Activated effector memory CD4-positive, alpha-beta T cell treated with Interleukin-2 at 50 U/mL for 16 hours (primary cell): Measurements from ENCODE around the gene MRPS30.
"Not testable (repeated sequence)": the region's sequence is repeated elsewhere in the genome, so short reads cannot be mapped to it uniquely, and the experiment has no call there.

Experiments used
- DNase-seq: peaks from one replicate; pipeline ENCODE4 v3.0.0-alpha.2; 2020

Gene MRPS30

DNA sequence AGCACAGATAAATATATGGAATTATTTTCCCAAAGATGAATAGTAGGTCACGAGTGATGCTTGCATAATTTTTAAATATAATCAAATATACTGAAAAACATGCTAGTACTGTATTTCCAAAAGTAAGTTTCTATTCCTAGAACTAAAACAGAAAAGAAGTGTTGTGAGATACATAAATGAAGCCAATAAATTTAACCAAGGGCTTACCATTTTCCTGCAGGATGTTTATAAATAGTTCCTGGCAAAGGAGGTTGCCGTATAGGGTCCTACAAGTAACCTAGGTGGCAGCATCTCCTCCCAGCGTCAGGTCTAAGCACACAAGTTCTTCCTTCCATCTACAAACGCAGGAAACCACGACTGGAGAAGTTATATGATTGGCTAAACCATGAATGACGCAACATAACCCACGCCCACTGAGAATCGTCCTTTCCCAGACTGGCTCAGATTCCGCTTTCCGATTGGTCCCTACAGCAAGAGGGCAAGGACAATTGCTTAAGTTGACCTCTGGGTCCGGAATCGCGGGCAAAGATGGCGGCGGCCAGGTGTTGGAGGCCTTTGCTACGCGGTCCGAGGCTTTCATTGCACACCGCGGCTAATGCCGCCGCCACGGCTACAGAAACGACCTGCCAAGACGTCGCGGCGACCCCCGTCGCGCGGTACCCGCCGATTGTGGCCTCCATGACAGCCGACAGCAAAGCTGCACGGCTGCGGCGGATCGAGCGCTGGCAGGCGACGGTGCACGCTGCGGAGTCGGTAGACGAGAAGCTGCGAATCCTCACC lies at the start of gene MRPS30:
Gene MRPS30, plus strand, starts transcription at position 513 of the 780 bp plus-strand sequence. Its CDS starts 16 bp downstream, at position 529.
- DNase-seq: peak; percentile 82

DNA sequence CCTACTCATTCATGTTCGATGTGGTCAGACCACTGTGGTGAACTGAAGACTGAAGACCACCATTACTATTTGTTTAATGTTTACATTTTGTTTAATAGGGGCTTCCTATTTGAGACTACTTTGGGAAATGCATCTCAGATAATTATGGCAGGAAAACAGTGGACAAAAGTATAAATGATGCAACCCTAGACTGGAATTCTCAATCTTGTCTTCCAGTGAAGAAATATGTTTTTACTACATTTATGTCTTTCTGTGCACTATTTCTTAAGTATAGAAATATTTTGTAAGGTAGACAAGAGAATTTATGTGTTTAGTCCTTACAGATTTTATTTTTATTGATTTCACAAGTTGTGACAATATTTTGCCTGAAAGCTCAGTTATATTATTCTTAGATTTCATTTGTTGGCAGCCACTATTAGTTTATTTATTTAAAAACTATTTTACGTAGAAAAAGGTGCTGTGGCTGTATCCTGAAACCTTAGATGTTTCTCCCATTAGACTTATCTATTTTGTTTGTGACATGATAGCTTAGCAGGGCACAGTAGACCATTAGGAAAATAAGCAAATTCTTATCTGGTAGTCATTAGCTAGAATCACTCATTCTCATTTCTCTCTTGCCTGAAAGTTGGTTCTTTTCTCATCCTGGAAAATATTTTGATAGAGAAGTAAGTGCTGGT lies 39.4 kb upstream of the MRPS30 start:
- DNase-seq: no peak

DNA sequence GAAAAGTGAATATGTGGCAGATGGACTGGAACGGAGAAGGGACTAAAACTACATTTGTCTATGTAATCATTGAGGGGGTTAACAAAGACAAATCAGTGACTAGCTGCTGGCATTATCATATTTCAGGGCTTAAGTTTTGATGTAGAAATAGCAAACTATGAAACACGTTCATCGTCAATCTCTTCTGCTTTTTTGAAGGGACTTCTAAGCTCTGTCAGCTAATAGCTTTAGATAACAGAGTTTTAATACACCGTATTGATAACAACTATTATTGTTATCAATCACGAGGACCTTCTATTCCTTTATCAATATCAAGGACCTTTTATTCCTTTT lies 38.9 kb upstream of the MRPS30 start:
- DNase-seq: no peak

DNA sequence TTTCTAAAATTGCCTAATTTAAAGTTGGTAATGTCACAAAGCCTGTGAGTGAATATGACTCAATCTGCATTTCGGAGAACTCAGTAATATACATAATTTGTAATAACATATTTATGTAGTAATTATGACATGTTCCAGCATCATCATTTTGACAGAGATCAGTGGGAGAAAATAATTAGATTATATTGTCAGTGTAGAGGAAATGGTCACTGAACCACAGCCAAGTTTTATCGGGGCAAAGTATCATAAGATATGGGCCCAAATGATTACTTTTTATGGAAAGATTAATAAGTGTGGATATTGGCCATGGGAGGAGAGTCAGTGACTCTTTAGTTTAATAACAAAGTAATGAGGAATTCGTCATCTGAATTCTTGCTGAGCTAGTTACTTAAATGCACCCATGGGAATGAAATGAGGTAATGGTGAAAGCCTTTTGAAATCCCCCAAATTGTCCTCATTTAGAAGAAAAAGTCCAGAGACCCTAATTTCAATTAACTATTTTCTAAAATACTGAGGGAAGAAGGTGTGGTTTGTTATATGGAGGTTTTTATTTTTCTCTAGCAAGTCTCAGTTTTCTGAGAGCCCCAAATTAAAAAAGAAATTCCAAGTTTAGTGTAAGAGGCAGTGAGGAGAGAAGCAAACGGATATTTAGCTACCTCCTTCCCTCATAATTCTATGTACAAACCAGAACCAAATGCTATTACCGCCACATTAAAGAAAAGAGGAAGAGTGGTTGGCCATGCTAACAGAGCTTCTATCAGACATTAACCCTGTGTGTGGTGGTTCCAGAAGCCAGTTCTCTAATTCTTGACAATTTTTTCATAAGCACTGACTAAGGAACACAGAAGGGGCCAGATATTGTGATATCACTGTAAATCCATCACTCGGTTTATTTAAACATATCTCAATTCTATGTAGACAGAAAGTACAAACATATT lies 37.7 kb upstream of the MRPS30 start:
- DNase-seq: no peak

DNA sequence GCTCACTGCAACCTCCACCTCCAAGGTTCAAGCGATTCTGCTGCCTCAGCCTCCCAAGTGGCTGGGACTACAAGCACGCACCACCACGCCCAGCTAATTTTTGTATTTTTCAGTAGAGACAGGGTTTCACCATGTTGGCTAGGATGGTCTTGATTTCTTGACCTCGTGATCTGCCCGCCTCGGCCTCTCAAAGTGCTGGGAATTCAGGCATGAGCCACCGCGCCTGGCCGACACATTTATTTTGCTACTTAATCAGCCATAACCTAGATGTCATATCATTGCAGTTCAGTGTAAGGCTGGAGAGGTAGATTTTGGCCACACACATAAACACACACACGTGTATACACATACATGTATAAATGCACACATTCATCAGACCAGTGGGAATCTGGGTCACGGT lies 36.4 kb upstream of the MRPS30 start:
- DNase-seq: not testable (repeated sequence)

DNA sequence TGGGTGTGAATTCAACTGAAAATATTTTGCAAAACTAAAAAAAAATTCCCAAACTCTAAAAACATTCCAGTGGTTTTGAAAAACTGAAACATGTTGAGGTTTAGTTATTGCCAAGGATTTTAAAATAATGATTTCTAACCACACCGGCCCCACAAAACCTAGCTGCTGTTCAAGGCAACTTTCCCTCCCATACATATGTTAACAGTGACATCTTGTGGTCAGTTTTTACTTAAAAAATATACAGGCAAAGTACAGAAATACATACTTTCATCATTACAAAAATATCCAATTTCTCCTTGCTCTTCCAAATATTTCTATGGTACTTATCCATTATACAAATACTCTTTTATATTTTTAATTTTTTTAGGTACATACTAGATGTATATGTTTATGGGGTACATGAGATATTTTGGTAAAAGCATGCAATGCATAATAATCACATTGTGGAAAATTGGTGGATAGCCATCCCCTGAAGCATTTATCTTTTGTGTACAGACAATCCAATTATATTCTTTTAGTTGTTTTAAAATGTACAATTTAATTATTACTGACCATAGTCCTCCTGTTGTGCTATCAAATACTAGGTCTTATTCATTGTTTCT lies 34.4 kb upstream of the MRPS30 start:
- no peak for DNase-seq

DNA sequence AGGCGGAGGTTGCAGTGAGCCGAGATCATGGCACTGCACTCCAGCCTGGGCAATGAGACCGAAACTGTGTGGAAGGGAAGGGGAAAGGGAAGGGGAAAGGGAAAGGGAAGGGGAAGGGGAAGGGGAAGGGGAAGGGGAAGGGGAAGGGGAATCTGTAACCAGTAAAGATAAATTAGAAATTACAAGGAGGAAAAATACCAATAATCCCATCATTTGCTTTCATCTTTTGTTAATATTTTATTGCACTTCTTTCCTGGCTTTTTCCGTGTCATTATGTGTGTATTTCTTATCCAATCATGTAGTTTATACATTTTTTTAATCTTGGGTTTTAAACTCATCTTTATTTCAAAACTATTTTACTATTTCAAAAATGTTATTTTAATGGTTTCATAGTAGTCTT lies 29.6 kb upstream of the MRPS30 start:
- DNase-seq: no peak

DNA sequence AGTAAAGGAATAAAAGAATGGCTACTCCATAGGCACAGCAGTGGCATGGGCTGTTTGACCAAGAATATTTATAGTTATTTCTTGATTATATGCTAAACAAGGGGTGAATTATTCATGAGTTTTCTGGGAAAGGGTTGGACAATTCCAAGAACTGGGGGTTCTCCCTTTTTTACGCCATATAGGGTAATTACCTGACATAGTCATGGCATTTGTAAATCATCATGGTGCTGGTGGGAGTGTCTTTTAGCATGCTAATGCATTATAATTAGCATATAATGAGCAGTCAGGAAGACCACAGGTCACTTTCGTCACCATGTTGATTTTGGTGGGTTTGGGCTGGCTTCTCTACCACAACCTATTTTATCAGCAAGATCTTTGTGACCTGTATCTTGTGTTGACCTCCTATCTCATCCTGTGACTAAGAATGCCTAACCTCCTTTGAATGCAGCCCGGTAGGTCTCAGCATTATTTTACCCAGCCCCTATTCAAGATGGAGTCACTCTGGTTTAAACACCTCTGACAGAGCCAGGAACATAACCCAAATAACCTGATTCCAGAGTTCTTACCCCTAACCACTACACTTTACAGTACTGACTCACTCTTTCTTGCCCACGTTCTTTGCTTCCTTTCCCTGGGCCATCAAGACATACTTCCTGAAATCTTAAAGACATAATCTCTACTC lies 25.0 kb upstream of the MRPS30 start:
- no peak for DNase-seq

DNA sequence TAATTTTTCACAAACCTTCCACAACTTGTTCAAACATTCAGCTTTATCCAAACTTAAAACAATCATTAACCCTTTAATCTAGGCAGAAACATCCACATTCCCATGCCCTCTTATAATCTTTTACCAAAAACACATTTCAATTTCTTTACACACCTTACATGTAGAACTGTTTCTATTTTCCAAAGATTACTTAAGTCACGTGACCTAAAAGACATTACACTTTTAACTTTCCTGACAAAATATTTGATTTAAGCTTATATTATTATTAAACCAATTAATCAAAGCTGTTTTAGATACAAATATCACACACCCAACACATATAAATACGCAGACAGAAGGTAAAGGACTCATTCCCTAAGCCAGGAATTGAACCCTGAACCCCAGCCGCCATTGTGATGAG lies 21.0 kb upstream of the MRPS30 start:
- no peak for DNase-seq

DNA sequence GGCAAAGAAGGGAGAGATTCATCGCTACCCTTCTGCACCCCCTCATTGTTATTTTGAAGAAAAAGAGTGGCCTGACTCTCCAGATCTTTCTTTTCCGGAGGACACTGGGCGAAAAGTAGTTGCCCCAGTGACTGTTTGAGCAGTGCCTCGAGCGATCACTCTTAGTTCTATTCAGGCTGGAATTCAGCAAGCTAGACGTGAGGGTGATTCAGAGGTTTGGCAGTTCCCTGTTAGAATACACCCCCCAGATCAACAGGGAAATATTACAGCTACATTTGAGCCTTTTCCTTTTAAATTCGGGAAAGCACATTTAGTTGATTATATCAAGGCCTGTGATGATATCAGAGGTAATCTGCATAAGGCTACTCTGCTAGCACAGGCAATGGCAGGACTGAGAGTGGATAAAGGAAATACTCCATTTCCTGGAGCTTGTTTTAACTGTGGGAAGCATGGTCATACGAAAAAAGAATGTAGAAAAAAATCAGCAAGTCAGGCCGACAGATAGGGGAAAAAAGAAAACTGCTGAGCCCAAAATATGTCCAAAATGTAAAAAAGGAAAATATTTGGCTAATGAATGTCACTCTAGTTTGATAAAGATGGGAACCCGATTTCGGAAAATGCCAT lies 19.3 kb upstream of the MRPS30 start:
- not testable (repeated sequence) for DNase-seq

DNA sequence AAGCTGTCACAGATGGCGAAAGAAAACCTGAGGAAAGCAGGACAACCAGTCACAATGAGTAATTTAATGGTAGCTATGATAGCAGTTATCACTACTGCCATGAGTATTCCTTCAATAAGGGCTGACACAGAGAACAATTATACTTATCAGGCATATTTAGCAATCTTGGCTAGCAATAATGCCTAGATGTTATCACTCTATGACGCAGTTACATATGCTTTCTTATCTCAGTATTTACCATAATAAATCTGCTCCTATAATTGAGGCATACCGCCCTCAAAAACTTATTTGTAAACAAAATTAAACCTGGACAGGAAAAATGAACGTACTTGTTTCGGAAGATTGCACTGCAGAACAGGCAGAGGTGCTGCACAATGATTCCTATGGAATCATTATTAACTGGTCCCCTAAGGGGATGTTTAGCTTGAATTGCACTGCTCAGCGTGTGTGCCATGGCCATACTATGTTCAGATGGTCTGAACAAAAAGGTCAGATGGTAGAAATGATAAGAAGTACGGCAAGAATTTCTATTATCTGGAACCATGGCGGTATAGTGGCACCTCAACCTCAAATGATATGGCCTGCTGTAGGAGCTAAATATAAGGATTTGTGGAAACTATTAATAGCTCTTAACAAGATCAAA lies 16.6 kb upstream of the MRPS30 start:
- DNase-seq: not testable (repeated sequence)

DNA sequence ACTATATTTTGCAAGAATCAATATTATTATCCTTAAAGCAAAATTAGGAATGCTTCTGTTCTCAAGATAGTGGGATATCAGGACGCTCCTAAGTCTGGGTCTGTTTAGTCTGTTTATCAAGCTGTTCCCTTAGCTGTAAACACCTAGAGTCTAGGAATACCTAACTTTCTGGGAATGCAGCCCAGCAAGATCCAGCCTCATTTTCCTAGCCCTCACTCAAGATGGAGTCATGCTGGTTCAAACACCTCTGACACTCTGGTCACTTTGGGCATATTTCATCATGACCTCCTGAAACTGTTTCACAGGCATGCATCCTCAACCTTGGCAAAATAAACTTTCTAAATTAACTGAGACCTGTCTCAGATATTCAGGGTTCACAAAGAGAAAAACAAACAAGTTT lies 14.4 kb upstream of the MRPS30 start:
- no peak for DNase-seq

DNA sequence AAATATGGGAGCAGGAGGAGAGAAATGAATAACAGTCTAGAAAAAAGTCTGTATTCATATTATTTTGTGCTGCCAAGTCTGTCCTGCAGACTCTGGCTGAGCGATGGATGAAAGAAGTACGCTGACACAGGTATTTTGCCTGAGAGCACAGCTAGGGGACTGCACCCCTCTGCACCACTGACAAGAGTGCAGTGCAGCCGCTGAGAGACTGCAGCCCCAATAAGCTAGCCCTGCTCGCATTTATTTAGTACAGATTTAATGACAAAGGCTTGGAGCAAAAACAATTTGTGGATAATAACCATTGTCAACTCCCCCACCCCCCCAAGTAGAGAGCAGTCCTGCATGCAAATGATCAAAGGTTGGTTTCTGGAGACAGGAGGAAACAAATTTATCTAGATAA lies 13.3 kb upstream of the MRPS30 start:
- DNase-seq: no peak

DNA sequence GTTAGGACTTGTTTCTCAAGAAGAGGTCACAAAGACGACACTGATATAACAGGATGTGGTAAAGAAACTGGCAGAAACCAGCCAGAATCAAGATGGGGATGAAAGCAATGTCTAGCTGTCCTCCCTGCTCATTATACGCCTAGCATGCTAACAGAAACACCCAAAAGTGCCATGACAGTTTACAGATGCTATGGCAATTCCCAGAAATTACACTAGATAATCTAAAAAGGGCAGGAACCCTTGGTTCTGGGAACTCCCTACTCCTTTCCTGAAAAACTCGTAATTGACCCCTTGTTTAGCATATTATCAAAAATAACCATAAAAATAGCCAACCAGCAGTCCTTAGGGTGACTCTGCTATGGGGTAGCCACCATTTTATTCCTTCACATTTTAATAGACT lies 10.9 kb upstream of the MRPS30 start:
- no peak for DNase-seq

DNA sequence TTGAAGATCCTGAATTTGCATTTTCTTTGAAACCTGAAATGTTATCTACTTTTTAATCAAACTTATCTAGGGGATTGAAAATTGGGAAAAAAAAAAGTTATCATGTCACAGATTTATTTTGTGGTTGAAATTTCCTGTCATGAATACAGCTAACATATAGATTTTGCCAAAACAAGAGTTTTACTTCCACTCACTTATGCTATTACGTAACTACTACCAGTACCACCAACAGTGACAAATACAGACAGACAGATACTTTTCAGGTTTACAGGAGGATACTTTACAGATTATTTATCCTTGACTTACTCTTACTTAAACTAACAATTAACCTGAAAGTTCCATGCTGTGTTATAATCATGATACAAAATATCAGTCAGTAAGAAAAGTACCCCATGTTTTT lies 6.8 kb upstream of the MRPS30 start:
- DNase-seq: no peak

DNA sequence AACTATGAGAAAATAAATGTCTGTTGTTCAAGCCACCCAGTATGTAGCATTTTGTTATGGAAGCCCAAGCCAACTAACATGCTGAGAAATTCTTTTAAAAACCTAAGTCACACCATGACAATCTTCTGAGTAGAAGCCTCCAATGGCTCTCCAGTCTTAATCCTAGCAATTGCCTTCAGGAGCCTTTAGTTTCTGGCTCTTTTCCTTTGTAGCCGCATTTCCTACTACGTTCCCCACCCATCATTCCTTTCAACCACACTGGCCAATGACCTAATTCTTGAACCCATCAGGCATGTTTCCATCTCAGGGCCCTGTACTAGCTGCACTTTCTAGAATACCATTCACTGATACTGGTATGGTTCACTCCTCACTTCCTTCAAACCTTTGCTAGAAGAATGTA lies 2.1 kb upstream of the MRPS30 start:
- DNase-seq: no peak

DNA sequence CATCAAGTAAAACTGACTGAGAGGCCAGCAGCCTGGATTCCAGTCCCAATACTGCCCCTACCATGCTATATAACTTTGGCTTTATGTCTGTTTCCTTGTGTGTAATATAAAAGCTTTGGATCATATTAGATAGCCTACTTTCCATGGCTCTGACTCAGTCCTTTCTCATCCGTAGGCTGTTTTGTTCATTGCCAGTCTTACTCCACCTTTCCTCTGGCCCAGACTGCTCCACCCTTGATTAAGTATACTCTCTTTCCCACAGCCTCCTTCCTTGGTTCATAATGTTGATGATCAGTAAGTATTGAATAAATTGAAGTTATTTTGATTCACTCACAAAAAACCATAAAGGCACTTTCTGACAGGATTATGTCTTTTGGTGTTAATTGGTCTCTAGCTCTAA lies 1.5 kb upstream of the MRPS30 start:
- DNase-seq: no peak

DNA sequence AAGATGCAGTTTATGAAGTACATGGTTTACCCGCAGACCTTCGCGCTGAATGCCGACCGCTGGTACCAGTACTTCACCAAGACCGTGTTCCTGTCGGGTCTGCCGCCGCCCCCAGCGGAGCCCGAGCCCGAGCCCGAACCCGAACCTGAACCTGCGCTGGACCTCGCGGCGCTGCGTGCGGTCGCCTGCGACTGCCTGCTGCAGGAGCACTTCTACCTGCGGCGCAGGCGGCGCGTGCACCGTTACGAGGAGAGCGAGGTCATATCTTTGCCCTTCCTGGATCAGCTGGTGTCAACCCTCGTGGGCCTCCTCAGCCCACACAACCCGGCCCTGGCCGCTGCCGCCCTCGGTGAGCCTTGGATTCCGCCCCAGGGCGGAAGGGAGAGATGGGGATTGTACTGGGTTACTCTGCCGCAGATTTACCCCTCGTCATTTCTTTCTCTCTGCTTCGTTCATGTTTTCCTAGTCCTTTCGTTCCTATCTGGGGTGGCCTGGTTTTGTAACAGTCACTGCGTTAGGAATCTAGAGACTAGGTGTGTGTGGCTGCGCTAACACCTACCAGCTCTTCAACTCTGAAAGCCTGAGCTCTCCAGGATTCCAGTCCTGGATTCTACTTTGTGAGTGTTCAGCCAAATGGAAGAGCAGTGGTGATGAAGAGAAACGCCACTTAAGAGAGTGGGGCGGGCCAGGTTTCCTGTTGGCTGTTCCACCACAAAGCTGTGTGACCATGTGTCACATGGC lies 638 bp downstream of the MRPS30 start:
- DNase-seq: peak; percentile 27

DNA sequence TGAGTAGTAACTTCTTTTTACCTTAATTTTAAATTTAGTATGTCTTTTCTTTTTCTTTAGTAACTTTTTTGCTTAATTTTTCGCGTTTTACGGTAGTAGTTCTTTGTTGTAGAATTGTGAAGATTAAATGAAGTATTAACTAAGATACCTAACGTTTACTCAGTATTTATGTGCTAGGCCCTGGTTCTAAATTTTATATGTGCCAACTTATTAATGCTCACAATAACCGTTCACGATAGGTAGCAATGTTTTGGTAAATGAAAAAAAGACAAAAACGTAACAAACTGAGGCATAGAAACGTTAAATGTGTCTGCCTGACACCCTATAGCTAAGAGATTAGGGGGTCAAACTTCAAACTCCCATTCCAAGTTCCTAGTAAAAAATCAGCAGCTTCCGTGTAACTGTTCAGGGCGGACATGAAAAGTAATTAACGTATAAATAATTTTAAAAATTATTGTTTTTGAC lies 1.2 kb downstream of the MRPS30 start:
- no peak for DNase-seq

DNA sequence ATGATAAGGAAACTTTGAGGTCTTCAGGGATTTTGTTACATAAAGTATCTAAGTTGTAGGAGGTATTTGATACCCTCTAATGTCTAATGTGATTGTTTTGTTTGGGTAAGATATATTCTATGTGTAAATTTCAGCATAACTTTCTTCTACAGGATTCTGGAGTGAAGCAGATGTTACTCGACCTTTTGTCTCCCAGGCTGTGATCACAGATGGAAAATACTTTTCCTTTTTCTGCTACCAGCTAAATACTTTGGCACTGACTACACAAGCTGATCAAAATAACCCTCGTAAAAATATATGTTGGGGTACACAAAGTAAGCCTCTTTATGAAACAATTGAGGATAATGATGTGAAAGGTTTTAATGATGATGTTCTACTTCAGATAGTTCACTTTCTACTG lies 6.0 kb downstream of the MRPS30 start:
- no peak for DNase-seq

DNA sequence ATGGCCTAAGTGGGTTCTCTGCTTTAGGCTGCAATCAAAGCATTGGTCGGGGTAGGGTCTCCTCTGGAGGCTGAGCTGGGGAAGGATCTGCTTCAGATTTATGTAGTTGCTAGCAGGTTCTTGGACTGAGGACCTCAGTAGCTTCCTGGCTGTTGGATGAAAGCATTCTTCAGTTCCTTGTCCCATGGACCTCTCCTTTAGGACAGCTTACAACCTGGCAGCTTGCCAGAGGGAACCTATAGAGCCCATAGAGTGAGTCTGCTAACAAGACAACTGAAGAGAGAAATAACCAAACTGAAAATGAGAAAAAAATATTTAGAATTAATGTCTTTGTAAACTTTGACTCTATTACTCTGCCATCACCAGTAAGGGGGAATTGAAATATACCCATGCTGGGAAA lies 12.4 kb downstream of the MRPS30 start:
- DNase-seq: no peak
